CD4-positive, alpha-beta T cell treated with Interleukin-15 for 4 hours (primary cell): Measurements from ENCODE around the gene IFIT3.
"Not testable (repeated sequence)": the region's sequence is repeated elsewhere in the genome, so short reads cannot be mapped to it uniquely, and the experiment has no call there.

Experiments
- DNase-seq: peaks from one replicate; pipeline ENCODE4 v3.0.0-alpha.2; 2020; ENCODE audit warnings: low spot score

Gene IFIT3

DNA sequence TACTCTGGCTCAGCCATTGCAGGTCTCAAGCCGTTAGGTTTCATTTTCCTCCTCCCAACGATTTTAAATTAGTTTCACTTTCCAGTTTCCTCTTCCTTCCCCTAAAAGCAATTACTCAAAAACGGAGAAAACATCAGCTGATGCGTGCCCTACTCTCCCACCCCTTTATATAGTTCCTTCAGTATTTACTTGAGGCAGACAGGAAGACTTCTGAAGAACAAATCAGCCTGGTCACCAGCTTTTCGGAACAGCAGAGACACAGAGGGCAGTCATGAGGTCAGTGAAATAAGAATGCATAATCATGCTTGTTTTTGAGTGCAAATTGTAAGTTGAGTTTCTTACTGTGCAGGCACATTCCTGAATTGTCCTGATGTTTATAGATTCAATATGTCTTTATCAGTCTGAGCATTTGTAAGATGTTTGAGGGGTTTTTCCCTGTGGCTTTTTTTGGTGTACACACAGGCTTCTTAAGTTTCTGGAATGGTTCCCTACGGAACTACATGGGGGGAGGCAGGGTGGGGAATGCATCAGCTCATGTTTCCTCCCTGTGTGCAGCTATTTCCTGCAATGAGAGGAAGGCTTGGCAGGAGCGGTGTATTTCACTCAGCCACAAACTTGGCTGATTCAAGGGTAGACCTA, at the start of gene IFIT3:
IFIT3 (plus strand) TSS at position 195 of the 639 bp plus-strand sequence; CDS start at position 272, 77 bp downstream.
- peak; percentile 42 for DNase-seq

GRCh38 chr10:89278034-89278535, 49.7 kb upstream of the IFIT3 start:
- no peak for DNase-seq

- DNase-seq = no peak
Observed at GRCh38 chr10:89278900-89279392, 48.9 kb upstream of the IFIT3 start.

DNA sequence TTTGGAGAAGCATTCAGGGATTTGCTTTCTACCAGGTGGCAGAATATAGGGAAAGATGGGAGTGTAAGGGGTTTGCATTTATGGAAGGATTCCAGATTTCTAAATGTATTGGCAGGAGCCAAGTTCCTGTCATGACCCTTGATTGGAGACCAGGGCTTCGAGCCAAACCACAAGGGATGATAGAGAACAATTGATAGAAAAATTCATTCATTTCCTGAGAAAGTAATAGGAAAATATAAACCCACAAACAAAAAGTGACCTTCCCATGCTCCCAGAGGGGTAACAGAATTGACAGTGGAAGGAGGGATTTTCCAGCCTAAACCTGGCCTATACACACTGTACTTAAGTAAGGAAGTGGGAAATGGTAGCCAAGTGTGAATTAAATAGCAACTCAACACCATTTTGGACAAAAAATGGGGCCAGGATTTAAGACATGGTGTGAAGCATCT, 48.4 kb upstream of the IFIT3 start:
- DNase-seq = no peak

DNA sequence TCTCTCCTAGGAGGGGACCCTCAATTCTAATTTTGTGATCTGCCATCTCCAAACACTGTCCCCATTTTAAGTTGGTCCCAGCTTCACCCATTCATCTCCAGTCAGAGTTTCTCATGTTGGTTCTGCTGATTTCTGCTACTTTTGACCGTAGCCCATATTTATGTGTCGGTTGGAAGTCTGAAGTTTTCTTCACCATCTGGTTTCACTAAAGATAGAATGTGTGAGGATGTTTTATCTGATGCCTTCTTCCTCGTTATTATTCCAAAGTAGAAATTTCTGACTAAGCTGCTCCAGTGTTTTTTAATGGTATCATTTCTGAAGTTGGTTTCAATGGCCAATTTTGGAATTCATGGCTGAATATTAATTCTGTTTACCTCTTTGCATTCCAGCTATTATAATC, 47.3 kb upstream of the IFIT3 start:
- DNase-seq = no peak

DNA sequence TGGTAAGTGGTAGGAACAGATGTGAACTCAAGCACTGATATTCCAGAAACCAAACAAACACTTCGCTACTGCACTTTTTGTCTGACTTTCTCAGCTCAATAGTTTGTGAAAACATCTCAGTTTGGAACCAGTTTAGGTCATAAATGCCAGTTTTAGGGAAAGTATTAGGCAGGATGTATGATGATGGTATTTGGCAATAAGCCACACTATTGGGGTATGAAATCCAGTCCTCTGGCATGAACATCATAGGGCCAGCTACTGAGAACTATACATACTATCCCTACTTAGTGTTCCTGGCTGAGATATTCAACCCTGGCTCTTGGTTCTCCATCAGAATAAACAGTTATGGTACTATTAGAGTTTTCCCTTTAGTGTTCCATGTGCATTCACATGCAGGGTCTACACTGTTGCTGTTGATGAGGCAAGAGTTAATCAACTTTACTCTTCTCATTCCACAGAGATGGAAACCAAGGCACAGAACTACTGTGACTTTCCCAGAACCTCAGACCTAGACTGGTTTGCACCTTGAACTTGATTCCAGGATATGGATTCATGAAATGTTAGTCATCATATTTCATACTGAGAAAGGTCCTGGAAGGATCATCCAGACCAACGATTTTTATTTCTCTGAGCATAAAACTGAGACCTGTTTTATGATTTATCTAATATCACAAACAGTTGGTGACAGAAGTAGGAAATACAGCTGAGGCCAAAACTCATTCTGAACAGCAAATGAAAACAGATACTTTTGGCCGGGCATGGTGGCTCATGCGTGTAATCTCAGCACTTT, 46.0 kb upstream of the IFIT3 start:
- DNase-seq = no peak

DNA sequence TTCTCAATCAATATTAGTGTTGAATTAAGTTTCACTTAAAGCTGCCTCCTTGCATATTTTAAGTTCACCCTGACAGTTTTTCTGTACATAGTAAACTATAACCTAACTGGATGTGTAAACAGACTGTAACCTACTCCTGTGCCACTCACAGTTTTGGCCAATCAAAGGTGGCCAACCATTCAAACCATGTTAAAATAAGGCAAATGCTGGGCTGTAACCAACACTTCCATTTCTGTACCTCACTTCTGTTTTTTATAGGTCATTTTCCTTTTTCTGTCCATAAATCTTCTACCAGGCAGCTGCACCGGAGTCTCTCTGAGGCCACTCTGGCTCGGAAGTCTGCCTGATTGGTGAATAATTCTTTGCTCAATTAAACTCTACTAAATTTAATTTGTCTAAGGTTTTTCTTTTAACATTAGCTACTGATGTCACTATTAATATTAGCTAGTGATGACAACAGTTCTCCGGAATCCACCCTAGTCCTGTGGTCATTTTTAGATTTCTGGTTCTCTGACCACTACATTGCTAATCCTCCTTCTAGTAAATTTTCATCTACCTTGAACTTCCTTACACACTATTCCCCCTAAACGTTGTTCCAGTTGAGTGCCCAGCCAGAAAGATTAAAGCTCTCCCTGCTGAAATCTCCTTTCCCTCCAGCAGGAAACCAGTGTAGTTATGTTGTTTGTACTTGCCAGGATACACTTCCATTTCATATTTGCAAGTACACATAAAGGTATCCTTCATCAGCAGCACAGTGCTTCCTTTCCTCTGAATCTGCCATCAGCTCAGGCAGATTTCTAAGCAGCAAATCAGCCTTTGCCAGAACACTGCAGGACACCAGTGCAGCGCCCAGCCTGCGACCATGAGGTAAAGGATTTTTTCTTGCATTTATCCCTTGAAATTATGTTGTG, 44.5 kb upstream of the IFIT3 start:
- DNase-seq = no peak

GRCh38 chr10:89283936-89284475, 43.8 kb upstream of the IFIT3 start:
- DNase-seq = no peak

DNA sequence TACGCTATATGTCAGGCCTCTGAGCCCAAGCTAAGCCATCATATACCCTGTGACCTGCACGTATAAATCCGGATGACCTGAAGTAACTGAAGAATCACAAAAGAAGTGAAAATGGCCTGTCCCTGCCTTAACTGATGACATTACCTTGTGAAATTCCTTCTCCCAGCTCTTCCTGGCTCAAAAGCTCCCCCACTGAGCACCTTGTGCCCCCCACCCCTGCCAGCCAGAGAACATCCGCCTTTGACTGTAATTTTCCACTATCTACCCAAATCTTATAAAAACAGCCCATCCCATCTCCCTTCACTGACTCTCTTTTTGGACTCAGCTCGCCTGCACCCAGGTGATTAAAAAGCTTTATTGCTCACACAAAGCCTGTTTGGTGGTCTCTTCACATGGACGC, 43.1 kb upstream of the IFIT3 start:
- not testable (repeated sequence) for DNase-seq

DNA sequence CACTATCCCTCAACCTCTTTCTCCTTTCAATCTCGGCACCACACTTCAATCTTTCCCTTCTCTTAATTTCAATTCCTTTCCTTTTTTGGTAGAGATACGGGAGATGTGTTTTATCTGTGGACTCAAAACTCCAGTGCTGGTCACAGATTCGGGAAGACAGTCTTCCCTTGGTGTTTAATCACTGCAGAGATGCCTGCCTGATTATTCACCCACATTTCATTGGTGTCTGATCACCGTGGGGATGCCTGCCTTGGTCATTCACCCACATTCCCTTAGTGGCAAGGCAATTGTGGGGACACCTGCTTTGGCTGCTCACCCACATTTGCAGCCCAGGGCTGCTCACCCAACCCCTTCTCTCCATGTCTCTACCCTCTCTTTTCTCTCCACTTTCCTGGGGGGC, 42.5 kb upstream of the IFIT3 start:
- not testable (repeated sequence) for DNase-seq

DNA sequence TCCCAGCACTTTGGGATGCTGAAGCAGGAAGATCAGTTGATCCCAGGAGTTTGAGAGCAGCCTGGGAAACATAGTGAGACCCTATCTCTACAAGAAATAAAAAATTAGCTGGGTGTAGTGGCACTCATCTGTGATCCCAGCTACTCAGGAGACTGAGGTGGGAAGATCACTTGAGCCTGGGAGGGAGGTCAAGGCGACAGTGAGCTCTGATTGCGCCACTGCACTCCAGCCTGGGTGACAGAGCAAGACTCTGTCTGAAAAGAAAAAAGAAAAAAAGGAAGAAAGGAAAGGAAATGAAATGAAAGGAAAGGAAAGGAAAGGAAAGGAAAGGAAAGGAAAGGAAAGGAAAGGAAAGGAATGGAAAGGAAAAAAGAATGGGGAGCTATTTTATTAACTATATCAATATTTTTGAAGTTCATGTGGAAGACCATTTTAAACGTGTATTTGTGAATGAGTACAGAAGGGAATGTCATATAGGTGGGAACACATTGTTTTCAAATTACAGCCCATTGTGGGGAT, 33.0 kb upstream of the IFIT3 start:
- DNase-seq = no peak

- peak; percentile 18 for DNase-seq
Observed at GRCh38 chr10:89295597-89295996, 32.2 kb upstream of the IFIT3 start.

- DNase-seq = no peak
Observed at GRCh38 chr10:89296220-89296648, 31.6 kb upstream of the IFIT3 start.

DNA sequence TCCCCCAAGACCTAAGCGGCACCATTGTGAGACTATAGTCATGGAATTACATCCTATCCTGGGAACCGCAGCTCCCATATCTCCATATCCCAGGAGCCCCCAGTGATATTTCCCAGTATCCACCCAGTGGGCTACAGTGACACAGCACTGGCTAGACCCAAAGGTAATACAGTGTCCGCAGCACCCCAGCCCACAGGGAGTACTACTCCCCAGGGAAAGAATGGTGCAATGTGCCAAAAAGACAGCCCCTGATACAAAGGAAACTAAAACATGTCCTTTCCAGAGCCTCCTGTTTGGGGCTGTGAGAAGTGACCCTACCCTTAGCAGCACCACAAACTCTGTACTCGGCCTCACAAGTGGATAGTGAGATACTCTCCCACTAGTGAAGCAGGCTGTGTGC, 30.4 kb upstream of the IFIT3 start:
- no peak for DNase-seq

DNA sequence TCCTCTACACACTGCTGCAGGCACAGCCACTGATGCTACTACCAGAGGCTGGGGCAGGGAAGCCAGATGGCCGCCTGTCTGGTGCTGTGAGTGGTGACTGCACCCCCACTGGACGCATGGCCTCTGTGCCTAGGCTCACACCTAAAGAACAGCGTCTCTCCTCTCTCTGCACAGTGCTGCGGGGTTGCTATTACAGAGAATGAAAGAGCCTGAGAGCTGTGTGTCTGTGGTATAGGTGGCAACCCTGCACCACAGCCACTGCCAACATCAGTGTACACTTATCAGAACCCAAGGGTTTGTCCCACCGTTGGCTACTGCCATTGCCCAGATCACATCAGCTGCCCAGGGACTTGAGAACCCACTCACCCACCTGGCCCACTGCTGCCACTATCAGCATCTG, 30.0 kb upstream of the IFIT3 start:
- no peak for DNase-seq

DNA sequence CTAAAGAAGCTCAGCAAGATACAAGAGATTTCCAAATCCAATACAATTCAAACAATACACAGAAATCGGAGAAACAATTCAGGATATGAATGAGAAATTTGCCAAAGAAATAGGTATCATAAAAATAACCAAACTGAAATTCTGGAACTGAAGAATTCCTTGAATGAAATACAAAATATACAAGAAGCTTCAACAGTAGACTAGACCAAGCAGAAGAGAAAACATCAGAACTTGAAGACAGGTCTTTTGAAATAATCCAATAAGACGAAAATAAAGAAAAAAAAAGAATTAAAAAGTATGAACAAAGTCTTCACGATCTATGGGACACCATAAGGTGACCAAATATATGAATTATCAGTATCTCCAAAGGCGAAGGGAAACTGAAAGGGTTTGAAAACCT, 28.8 kb upstream of the IFIT3 start:
- DNase-seq = no peak

DNA sequence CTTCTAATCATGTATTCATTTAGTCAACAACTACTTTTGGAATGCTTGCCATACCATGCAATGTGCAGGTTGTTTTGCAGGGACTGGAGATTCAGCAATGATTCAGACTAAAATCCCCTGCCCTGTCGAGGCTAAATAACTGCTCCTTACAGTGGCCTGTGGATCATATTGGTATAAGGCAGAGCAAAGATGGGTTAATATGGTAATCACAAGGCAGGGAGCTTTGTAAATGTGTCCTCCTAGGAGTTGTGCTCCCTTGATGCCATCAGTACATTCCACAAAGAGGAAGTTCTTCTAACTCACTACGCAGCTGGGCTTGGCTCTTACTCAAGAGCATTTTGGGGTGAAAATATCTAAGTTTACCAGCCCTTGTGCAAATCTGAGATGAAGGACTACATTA, 26.6 kb upstream of the IFIT3 start:
- DNase-seq = peak; percentile 17

DNA sequence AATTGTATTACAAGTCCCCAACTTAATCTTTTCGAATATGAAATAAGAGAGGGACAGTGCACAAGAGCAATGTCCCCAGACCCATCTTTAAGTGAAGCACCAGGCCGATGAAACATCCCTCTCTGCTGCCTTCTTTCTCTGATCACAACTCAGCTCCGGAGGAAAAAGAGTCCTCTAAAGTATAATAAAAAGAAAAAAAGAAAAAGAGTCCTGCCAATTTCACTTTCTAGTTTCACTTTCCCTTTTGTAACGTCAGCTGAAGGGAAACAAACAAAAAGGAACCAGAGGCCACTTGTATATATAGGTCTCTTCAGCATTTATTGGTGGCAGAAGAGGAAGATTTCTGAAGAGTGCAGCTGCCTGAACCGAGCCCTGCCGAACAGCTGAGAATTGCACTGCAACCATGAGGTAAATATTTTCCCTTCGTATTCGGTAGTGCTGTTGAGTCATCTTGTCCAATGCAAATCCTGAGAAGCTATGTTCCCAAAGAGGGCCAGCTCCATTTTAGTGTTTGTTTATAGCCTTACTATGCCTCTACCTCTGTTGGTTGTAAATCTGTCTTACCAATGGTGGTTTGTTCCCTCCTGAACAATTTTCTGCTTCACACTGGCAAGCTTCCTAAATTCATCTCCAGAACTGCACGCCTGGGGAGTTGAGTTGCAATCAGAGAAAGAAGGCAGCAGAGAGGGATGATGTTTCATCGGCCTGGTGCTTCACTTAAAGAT, 25.9 kb upstream of the IFIT3 start, which contains the start of gene IFIT2:
IFIT2 (plus strand) TSS at position 326 of the 725 bp plus-strand sequence; CDS start at position 404, 78 bp downstream.
- peak; percentile 63 for DNase-seq

GRCh38 chr10:89302625-89303024, 25.2 kb upstream of the IFIT3 start:
- no peak for DNase-seq

DNA sequence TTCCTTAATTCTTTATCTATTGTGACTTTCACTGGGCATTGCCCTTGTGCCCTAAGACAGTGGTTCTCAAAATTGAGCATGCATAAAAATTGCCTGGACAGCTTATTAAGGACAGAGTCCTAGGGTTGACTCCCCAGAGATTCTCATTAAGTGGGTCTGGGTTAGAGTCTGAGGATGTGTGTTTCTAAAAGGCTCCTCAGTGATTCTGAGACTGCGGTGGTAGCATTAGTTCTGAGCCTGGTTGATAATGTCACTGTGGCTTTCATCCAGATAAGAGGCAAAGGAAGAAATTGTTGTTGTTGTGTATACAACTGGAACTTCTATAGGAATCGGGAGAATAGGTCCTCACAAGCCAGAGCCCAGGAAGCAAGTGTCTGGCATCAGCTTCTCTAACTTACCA, 24.6 kb upstream of the IFIT3 start:
- no peak for DNase-seq

GRCh38 chr10:89304026-89304425, 23.8 kb upstream of the IFIT3 start:
- DNase-seq = no peak
